ENCODE results near the gene RHOXF2B.
"Not testable (repeated sequence)": the region's sequence is repeated elsewhere in the genome, so short reads cannot be mapped to it uniquely, and the experiment has no call there.

RHOXF2B gene

GRCh38 chrX:120077590-120077989 lies at the start of gene RHOXF2B:
TSS of gene RHOXF2B (minus strand) at chrX:120077690. CDS start at chrX:120077552, 138 bp downstream.
- DNase-seq: not testable (repeated sequence)

GRCh38 chrX:120125444-120125843 lies 48.0 kb upstream of the RHOXF2B start:
- DNase-seq: no peak

- no peak for DNase-seq
Measured at GRCh38 chrX:120120223-120120622, 42.7 kb upstream of the RHOXF2B start.

- no peak for DNase-seq
Measured at GRCh38 chrX:120115438-120115963, 38.0 kb upstream of the RHOXF2B start, which contains the start of gene RHOXF1. TSS of gene RHOXF1 (minus strand) at chrX:120115913. CDS start at chrX:120115862, 51 bp downstream.

- DNase-seq: no peak
Measured at GRCh38 chrX:120111611-120112010, 34.1 kb upstream of the RHOXF2B start.

- no peak for DNase-seq
Measured at GRCh38 chrX:120109378-120109777, 31.9 kb upstream of the RHOXF2B start.

- DNase-seq: not testable (repeated sequence)
Measured at GRCh38 chrX:120104707-120105106, 27.2 kb upstream of the RHOXF2B start.

GRCh38 chrX:120101057-120101456 lies 23.6 kb upstream of the RHOXF2B start:
- DNase-seq: not testable (repeated sequence)

- peak; percentile 10 for DNase-seq
Measured at GRCh38 chrX:120090208-120090607, 12.7 kb upstream of the RHOXF2B start.

GRCh38 chrX:120087289-120088017 lies 10.0 kb upstream of the RHOXF2B start:
- no peak for DNase-seq

GRCh38 chrX:120085553-120086185 lies 8.2 kb upstream of the RHOXF2B start:
- not testable (repeated sequence) for DNase-seq

- DNase-seq: not testable (repeated sequence)
Measured at GRCh38 chrX:120066169-120066568, 11.3 kb downstream of the RHOXF2B start.

GRCh38 chrX:120042712-120043111 lies 34.8 kb downstream of the RHOXF2B start:
- not testable (repeated sequence) for DNase-seq

GRCh38 chrX:120042247-120042646 lies 35.2 kb downstream of the RHOXF2B start:
- not testable (repeated sequence) for DNase-seq

GRCh38 chrX:120040176-120040575 lies 37.3 kb downstream of the RHOXF2B start:
- not testable (repeated sequence) for DNase-seq

GRCh38 chrX:120039087-120039733 lies 38.3 kb downstream of the RHOXF2B start:
- not testable (repeated sequence) for DNase-seq

GRCh38 chrX:120036704-120037103 lies 40.8 kb downstream of the RHOXF2B start:
- no peak for DNase-seq

- DNase-seq: not testable (repeated sequence)
Measured at GRCh38 chrX:120035522-120036309, 41.8 kb downstream of the RHOXF2B start.

- peak; percentile 60 for DNase-seq
Measured at GRCh38 chrX:120029354-120029753, 48.1 kb downstream of the RHOXF2B start.

GRCh38 chrX:120023259-120023658 lies 54.2 kb downstream of the RHOXF2B start:
- no peak for DNase-seq

- no peak for DNase-seq
Measured at GRCh38 chrX:120022763-120023162, 54.7 kb downstream of the RHOXF2B start.

All from hematopoietic multipotent progenitor cell treated with erythropoietin and hydrocortisone succinate and interleukin-3 and kit ligand, for 4 days (in vitro differentiated cells).